NCI-H524 treated with DMSO at 0.1 percent for 48 hours (cell line): Measurements from ENCODE around the gene MRPL9.

Experiments used
- DNase-seq: peaks from one replicate; lab custom pipeline; 2025; lab: John Stamatoyannopoulos, UW

MRPL9 gene

DNA sequence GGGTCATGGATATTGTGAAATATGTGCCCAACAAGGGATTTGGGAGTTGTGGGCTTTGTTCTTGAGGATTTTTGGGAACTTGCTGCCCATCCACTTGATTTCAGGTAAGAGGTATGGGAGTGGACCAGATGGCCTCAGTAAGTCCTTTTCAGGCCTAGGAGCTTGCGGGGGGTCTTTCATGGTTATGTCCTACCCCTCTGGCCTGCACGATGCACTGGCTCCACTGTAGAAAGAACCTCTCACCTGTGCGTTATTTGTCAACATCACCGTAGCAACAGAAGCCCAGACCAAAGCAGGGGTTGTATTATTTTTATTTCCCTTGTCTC lies 33.4 kb downstream of the MRPL9 start:
- no peak for DNase-seq

DNA sequence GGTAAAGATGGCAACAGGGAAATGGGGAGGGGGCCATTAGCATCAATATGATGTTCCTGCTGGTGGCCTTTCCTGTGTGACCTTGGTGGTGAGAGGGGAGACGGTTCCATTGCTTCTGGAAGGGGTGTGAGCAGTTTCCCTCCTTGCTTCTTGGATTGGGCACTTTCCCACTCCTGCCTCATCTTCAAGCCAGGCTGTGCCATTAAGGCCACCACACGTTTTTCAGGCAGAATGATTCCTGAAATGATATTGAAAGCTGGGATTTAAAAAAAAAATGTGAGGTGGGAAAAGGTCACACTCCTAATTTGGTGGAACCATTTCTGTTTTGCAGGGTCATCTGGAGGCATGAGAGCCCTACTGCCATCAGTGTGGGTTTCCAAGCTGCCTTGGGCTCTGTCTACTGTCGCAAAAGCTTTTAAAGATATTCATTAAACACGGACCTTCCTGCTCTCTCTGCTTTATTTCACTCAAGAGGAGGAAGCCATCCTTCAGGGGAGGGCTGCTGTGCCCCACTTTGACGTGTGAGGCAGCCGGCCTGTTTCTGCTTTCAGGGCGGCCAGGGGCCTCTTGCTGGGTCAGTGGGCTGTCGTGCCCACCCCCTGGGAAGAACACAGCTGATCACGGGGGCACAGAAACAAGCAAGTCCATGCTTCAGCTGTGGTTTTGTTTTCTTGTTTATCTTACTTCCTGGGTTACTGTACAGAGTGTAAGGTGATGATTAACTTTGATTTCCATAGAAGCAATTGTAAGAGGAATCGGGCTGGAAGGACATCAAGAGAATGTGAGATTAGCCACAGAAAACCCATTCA lies 33.9 kb downstream of the MRPL9 start:
- no peak for DNase-seq

DNA sequence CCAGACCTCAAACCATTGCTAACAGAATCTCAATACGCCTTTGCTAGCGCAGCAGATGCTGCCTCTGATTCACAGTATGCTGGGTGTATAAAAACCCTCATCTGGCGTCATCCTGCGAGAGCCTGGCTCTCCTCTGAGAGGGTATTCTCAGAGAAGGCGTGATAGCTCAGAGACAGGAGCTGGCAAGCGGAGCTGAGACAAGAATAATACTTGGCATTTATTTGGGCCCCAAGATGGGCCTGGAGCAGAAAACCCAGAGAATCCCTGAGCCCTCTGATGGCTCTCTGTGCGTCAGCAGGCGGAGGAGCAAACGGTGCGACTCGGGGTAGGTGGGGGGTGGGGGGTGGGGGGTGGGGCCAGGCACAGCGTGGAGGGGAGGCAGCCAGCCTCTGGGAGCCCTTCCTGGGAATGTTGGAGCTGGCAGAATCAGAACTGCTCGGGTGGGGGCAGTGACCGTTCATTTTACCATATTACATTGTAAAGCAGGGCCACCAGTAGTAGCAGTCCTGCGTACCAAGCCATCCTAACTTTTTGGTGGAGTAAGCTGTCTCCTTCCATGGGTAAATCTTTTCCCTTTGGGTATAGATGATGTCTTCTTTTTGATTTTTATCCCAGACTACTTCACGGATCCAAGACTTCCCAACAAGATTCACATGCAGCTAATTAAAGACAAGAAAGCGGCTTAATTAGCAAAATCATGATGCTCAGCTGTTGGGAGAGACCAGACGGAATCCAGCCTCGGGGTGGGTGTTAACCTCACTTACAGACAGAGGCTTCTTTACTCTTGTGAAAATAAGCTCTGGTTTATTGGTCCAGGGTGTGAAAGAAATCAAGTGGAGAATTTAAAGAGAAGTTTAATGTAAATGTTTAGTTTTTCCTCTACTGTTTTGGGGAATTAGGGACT lies 34.9 kb downstream of the MRPL9 start:
- no peak for DNase-seq

DNA sequence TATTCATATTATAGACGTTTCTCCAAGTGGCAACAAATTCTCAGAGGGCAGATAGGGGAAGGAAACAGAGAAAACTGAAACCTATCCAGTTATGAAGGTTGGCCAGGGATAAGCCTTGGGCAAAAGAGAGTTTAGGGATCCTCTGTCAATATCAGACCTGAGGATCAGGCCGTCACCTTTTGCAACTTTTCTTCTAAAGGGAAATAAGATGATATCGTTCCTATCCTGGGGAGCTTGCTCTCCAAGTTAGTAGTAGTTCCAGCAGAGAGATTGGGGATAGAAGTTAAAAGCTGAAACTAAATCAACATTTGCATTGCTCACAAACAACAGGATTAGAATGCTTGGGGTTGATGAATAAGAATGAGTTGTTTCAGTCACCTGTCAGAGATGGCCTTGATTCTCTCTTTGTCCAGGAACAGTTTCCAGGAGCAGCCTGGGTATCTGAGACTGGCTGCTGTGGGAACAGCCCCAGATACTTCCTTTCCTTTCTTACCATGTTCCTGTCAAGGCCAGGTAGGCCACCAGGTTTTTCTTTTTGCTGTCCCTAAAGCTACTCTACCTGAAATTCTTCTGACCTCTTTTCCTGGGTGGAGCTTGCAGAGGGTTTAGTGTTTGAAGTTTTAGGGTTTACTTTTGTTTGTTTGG lies 39.4 kb downstream of the MRPL9 start:
- DNase-seq: no peak

DNA sequence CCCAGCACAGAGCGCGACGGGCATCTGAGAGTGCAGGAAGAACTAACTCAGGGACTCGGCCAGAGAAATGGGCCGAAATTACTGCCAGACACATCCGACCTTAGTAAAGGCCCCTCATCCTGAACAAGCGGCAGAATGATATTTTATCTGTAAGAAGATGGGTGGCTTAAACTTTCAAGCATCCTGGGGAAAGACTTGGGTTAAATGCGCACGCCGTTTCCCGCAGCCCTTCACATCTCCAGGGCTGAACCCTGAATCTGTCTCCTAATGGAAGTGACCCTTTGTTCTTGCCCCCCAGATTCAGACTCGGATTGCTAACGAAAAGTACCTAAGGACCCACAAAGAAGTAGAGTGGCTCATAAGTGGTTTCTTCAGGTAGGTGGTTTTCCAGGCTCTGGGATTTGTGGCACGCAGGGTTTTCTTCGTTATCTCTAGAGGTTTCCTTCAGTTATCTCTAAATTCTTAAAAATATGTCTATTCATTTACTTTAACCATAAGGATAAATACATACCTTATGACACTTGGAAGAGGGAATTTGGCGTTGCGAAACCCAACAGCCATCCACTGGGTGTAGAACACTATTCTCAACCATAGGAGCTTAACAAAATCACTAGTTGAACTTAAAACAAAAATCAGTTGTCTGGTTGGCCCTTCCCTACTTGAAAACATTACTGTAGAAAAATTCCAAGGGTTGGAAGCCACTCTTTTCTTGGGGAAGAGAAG lies 41.3 kb downstream of the MRPL9 start:
- no peak for DNase-seq

DNA sequence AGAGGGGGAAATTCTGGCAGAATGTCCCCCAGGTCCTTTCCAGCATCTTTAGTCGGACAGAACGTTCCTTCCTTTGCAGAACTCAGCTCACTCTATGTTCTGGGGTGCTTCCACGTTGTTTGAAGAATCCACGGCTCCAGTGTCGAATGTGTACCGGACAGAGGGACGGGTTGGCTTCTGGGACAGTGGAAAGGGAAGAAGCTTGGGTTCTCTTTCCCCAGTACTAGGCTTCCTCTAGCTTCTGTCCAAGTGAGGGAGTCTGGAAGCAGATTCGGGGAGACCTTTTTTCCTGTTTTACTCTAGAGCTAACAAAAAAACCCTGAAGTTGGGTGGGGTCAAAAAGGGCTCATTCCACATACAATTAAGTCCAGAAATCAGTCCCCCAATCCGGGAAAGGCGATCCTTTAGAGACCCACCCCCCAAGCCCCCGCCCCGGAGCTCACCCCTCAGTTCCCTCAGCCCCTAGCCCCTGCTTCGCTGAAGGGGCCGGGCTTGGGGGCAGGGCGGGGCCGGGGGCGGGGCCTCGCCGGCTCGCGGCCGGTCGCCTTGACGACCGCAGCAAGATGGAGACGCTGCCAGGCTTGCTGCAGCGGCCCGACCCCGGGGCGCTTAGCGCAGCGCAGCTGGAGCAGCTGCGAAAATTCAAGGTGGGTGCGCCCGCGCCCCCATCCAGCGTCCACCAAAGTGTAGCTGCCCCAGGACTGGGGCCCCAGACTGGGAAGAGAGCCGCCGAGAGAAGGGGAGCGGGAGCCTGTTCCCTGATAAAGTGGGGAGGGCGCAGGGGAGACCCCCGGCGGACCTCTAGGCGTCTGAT lies 42.1 kb downstream of the MRPL9 start, which contains the start of gene RIIAD1:
RIIAD1 (plus strand) TSS at position 549 of the 814 bp plus-strand sequence; CDS start at position 564, 15 bp downstream.
- no peak for DNase-seq

DNA sequence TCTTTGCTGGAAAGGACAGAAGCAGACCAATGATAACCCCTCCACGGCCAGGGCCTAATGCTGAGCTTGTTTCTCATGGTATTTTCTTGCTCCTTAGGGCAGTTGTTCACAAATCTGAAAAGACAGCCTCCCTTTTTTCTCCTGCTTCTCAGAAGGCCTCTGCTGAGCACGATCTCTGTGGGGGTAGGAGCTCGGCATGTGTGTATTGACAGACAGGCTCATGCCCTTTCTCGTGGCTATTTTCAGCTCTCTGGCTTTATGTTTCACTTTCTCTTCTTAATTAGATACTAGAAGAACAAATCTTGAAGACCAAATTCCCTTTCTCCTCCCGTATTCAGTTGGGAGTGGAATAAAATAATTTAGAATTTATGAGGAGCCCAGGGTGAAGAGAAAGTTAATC lies 42.7 kb downstream of the MRPL9 start:
- DNase-seq: no peak

DNA sequence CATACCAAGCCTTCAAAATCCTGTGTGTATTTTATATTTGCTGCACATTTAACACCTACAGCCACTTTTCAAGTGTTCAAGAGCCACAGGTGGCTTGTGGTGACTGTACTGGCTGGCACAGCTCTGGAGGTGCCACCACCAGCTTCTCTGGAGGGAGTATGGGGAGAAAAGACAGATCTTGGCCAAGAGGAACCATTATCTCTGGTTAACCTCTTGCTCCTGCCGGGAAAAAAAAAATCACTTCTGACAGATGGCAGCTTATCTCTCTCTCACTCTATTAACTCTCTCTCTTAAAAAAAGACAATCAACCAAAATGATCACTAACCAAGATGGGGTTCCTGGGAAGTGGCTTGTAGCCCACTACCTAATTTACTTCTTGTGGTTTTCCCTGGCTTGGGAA lies 43.2 kb downstream of the MRPL9 start:
- DNase-seq: no peak

DNA sequence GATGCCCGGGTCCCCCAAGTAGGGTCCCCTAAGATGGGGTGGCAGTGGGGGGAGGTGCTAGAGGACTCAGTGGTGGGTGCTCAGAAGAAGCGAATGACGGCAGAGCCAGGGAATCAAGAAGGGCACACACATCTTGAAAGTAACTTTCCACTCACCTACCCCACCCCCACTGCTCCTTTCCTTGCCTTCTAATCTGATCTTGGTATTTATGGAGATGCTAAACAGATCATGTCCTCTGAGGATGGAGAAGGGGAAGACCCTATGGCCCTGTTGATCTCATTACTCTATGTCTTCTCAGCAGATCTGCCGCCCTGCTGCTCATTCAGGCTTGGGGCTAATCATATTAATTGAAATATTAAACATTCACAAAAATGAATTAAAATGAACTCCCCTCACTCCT lies 44.6 kb downstream of the MRPL9 start:
- no peak for DNase-seq

DNA sequence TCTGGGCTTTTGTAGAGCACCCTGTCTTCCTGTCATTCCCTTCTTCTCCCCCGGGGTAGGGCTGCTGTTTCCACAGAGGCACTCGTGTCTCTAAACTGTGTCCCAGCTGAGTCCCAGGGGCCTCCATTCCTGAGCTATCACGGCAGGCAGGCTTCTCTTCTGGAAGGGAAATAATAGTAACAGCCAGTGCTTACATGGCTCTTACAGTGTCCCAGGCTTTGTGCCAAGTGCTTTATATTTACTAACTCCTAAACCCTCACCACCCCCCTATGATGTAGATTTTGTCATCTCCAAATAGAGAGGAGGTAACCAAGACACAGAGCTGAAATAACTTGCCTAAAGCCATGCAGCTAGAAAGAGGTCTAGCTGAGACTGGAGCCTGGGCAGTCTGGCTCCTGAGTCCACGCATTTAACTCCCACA lies 45.3 kb downstream of the MRPL9 start:
- DNase-seq: no peak

DNA sequence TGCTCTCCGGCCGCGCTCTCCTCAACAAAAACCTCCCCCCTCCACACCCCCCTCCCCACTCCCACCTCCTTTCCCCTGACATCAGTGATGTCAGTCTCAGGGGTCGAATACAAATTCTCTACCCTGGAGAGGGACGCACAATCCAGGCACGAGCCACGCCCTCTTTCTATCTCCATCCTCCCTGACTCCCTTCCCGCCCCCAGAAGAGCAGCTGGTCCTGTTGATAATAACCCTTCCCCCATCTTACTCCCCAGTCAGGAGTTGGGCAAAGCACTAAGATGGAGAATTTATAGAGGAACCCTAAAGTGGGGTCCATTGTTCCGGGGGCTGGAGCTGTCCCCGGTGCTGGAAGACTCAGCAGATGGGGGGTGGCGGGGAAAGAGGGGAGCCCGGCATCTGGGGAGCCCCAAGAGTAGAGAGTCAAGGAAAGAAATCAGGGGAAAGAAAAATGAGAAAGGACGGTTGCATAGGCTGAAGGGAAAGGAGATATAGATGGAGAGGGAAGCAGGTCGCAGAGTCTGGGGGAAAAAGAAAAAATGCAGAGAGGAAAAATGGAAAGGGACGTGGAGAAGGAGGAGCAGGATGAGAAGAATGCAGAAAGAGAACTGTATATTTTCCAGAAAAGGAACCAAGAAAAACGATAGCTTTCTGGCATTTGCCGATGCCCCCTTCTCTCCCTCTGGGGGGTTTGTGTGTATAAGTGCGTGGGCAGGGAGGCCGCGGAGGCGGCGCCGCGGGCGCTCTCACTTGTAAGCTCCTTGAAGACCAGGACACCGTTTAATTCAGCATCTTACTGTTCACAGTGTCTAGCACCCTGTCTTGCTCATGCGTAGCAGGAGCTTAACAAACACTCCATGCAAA lies 46.3 kb downstream of the MRPL9 start, which contains the start of gene CELF3:
CELF3 (minus strand) TSS at position 33 of the 861 bp plus-strand sequence. CDS start 783 bp downstream, outside the sequence.
- DNase-seq: peak; percentile 89

DNA sequence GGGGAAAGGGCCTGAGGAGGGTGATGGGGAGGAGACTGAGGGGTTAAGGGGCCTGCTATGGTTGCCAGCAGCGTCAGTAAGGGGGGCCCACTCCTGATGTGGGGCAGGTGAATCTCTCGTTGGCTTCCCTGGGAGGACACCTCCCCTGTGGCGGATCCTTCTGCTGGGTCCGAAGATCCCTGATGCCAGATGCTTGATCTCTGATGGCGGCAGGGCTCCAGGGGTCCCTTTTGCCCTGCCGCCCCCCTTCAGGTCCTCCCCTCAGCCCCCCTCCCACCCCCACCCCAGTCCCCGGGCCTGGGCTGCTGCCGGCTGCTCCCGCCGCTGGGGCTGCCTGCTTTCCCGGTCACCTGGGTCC lies 46.9 kb downstream of the MRPL9 start:
- no peak for DNase-seq

DNA sequence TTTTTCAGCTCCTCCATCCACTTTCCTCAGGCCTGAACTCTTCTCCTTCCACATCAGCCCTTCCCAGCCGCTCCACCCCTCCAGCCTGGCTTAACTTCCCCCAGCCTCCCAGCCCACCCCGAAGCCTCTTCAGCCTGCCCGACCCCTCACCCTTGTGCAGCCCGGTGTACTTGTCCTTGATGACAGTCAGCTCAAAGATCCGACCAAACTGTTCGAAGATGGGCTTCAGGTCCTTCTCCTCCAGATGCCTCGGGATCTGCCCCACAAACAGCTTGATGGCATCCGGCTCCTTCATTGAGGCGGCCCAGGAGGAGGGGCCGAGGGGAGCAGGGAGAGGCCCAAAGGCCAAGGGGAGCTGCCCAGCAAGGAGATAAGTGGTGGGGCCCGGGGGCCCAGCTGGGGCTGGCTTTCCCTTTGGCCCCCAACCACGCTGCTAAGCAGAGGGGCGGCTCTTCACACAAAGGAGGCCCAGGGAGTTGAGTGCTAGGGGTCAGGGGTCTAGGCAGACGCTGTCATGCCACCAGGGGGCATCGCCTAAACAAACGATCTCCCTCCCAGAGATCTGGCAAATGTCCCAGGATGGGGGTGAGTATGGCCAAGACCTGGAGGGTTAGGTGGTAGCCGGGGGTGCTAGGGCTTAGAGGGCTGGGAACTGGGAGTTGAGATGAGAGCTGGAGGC lies 47.4 kb downstream of the MRPL9 start:
- DNase-seq: peak; percentile 9

DNA sequence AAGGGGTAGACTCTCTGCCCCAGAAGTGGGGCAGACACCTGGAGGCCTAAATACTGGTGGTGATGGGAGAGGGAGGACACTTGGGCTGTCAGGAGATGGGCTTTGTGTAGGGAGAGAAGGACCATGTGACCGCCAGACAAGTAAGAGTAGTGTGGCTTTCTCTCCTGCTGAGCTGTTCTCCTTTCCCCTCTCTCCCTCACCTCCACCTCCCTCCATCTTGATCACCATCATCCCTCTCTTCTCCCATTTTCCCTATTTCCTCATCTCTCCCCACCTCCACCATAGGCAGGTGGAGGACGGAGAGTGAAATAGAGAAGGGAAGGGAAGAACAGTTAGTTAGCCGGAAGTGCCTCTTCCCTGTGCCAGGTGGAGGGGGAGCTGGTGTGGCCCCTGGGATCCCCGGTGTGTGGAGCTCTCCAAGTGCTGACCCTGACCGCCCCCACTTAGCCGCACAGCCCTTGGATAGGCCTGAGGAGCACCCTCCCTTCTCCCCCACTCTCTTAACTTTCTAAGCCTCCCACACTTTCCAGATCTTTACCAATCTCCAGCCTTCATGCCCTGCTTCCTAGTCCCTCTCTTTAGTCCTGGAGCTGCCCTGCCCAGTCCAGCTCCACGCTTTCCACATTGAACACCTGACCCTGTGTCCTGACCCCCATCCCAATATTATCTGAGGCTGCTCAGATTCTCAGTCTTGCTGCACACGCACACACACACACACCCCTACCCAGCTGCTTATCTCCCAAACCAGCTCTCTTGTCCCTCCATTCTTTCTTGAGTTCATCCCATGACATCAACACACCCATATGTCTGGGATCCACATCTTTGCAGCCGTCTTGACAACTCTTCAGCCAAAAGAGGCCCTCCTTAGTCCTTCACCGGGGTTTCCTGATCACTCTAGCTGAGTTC lies 48.2 kb downstream of the MRPL9 start:
- DNase-seq: no peak

DNA sequence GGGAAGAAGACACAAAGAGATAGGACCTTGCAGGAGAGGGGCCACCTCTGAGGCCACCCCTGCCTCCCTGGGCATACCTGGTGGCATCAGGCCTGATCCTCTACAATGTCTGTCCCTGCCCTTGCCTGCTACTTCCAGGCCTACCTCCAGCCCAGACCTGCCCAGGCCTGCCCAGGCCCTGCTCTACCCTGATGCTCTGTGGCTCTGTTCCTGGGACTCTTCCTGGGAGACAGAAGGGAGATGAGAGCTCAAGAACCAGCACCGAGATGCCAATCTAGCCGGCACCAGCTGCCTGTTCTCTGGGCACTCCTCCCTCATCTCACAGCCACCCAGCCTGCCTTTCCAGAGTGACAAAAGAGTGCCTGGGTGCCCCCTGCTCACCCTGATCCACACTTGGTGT lies 49.4 kb downstream of the MRPL9 start:
- DNase-seq: no peak

DNA sequence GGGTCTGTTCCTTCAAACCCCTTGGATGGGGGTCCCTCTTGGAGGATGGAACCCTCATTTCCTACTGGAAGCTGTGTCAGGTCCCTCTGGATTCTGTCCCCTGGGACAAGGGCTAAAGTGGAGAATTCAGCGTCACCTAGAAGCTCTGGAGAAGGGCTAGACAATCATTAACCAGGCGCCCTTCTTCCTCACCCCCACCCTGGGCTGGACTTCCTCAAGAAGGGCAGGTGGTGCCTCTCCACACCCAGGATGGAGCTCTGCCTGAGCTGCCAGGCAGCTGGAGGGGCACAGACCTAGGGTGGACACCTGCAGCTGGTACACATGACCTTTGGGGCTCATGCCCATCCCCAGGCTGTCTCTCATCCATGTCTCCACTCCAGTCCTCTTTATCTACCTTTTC lies 50.3 kb downstream of the MRPL9 start:
- DNase-seq: no peak

DNA sequence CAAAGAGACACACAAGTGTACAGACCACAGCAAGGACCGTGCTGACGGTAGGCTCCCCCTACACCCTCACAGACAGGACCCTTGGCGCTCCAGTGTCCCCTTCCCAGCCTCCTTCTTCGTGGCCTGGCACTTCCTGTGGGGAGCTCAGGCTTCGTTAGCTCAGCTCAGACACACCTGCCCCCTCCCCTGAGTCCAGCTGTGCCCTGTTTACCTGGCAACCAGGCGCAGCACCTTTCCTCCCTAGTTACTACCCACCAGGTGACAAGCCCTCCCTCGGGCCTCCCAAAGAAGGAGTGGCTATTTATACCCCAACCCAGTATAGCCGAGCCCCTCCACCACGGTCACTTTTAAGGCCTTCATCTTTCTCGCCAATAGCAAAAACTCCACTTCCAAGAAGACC lies 51.3 kb downstream of the MRPL9 start:
- no peak for DNase-seq

DNA sequence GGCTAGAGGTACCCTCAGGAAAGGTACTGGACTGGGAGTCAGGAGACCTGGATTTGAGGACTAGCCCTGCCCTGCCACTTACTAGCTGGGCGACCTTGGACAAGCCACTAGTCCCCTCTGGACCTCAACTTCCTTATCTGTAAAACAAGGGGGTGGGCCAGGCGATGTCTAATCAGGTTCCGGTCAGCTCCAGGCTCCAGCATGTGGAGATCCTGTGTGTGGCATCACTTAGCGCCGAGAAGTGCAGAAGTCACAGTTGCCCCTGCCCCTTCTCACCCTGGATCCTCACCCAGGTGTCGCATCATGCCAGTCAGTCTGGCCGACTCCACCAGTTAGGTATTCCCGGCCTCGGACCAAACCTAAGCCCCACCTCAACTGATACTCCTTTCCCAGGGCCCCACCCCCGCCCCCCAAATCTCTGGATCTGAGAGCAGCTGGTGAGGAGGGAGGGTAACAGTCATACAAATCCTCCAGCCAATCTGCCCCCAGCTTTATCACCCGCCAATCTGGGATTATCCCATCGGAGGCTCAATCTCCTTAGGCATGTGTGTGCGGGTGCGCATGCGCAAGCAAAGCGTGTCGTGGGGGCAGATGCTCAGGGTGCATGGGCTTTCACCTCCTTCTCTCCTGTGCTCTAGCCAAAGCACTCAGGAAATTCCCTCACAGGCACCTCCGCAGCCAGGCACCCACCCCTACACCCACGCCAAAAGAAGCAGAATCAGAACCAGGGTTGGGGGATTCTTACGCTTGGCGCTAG lies 52.1 kb downstream of the MRPL9 start:
- peak; percentile 85 for DNase-seq
